BE2C (cell line): ENCODE results near the gene SNRPA.
"Not testable (repeated sequence)": the region's sequence is repeated elsewhere in the genome, so short reads cannot be mapped to it uniquely, and the experiment has no call there.

ENCODE experiments used
- DNase-seq: peaks from one replicate; pipeline ENCODE4 v3.0.0-alpha.2; 2020
- H3K27me3 ChIP-seq: fragments of 250-450 bp; sonication (Bioruptor Pico); 2 replicates; pipeline ENCODE4 v1.5.1; 2020; ENCODE audit warnings: mild to moderate bottlenecking
- H3K36me3 ChIP-seq: fragments of 250-450 bp; sonication (Bioruptor Pico); 2 replicates; pipeline ENCODE4 v1.5.1; 2020; ENCODE audit warnings: mild to moderate bottlenecking
- H3K4me1 ChIP-seq: fragments of 250-450 bp; sonication (Bioruptor Pico); 2 replicates; pipeline ENCODE4 v1.5.1; 2020
- H3K4me3 ChIP-seq: 2 replicates; pipeline ENCODE4 v1.5.1; 2011; ENCODE audit warnings: low read depth, low read length
- H3K9me3 ChIP-seq: fragments of 250-450 bp; sonication (Bioruptor Pico); 2 replicates; pipeline ENCODE4 v1.5.1; 2020
- CTCF ChIP-seq: IDR thresholded peaks from 2 replicates; pipeline ENCODE4 v1.5.1; 2012; ENCODE audit warnings: mild to moderate bottlenecking, low read depth, low read length

The SNRPA gene

GRCh38 chr19:40777645-40777936 is 26.6 kb downstream of the SNRPA start:
- DNase-seq = no peak
- Histone ChIP-seq H3K4me3 (peak overlapping the region; percentile 85), H3K9me3 (no peaks in the 10 kb centered on the region), H3K27me3 (no peaks in the 10 kb centered on the region), H3K36me3 (no peaks in the 10 kb centered on the region), H3K4me1 (peaks cover 3% of the 10 kb centered on the region; the same call in 1 of the 2 replicates)
- TF ChIP-seq CTCF = no peak

- no peaks in the 10 kb centered on the region for H3K9me3 ChIP-seq
- TF ChIP-seq CTCF = no peak
- DNase-seq = peak; percentile 100
- peak within 1 kb of the TSS; percentile 85 for H3K4me3 ChIP-seq
- peaks cover 3% of the 10 kb centered on the region; the same call in 1 of the 2 replicates for H3K4me1 ChIP-seq
- H3K27me3 ChIP-seq = no peaks in the 10 kb centered on the region
- no peaks in the 10 kb centered on the region for H3K36me3 ChIP-seq
These were observed 27.1 kb downstream of the SNRPA start, which contains the start of gene RAB4B for GRCh38 chr19:40777937-40778705. Gene RAB4B (plus strand): TSS chr19:40778247. CDS start chr19:40778376, 129 bp downstream.

- Histone ChIP-seq H3K27me3 (no peaks in the 10 kb centered on the region), H3K9me3 (no peaks in the 10 kb centered on the region), H3K4me1 (peaks cover 3% of the 10 kb centered on the region; the same call in 1 of the 2 replicates), H3K4me3 (peak overlapping the region; percentile 72), H3K36me3 (no peaks in the 10 kb centered on the region)
- DNase-seq = no peak
- no peak for TF ChIP-seq CTCF
These were observed 27.8 kb downstream of the SNRPA start for GRCh38 chr19:40778706-40779284.

DNA sequence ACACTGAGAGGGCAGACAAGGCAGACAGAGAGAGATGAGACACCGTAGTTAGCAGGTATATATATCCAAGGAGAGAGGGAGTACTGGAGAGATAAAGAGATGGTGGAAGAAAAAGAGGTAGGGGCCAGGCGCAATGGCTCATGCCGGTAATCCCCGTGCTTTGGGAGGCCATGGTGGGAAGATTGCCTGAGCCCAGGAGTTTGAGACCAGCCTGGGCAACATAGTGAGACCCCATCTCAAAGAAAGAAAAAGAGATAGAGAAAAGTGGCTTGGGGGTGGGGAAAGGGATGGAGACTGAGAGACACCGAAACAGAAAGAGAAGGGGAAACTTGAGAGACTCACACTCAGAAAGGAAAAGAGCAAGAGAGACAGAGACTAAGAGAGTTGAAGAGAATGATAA is 29.6 kb downstream of the SNRPA start:
- TF ChIP-seq CTCF = no peak
- no peaks in the 10 kb centered on the region for H3K9me3 ChIP-seq

DNA sequence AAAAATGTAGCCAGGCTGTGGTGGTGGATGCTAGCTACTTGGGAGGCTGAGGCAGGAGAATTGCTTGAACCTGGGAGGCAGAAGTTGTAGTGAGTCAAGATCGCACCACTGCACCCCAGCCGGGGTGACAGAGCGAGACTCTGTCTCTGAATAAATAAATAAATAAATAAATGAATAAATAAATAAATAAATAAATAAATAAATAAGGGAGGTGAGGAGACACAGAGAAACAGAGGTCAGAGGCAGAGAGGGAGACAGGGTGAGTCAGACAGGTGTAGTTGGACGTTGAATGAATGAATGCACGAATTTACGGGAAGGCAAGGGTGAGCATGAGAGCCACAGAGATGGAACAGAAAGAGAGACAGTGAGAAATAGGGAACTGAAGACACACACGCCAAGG is 30.1 kb downstream of the SNRPA start:
- no peaks in the 10 kb centered on the region for H3K27me3 ChIP-seq
- no peak overlapping the region for H3K4me3 ChIP-seq
- no peaks in the 10 kb centered on the region for H3K36me3 ChIP-seq
- DNase-seq = no peak
- TF ChIP-seq CTCF = no peak
- peaks cover 3% of the 10 kb centered on the region; the same call in 1 of the 2 replicates for H3K4me1 ChIP-seq
- no peaks in the 10 kb centered on the region for H3K9me3 ChIP-seq

More for the DNA sequence above, 29.6 kb downstream of the SNRPA start:
- Histone ChIP-seq H3K36me3 (no peaks in the 10 kb centered on the region), H3K4me1 (peaks cover 3% of the 10 kb centered on the region; the same call in 1 of the 2 replicates), H3K4me3 (no peak overlapping the region), H3K27me3 (no peaks in the 10 kb centered on the region)
- no peak for DNase-seq

- no peaks in the 10 kb centered on the region for H3K36me3 ChIP-seq
- H3K9me3 ChIP-seq = no peaks in the 10 kb centered on the region
- TF ChIP-seq CTCF = no peak
- H3K4me3 ChIP-seq = no peak overlapping the region
- no peak for DNase-seq
- H3K4me1 ChIP-seq = 0 out of 2 replicates have a peak, but pooled peaks cover 3% of the 10 kb centered on the region
- H3K27me3 ChIP-seq = no peaks in the 10 kb centered on the region
These were observed 32.7 kb downstream of the SNRPA start for GRCh38 chr19:40783711-40784110.

DNA sequence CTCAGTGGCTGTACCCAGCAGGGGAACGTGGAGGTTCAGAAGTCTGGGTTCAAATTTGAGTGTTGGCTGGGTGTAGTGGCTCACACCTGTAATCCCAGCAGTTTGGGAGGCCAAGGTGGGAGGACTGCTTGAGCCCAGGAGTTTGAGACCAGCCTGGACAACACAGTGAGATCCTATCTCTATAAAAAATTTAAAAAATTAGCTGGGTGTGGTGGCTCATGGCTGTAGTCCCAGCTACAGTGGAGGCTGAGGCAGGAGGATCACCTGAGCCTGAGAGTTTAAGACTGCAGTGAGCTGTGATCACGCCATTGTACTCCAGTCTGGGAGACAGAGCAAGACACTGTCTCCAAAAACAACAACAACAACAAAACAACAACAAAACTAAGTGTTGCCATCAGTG is 33.1 kb downstream of the SNRPA start:
- H3K4me1 ChIP-seq, H3K4me3 ChIP-seq: not testable (repeated sequence)

More for the DNA sequence above, 33.1 kb downstream of the SNRPA start:
- not testable (repeated sequence) for H3K36me3 ChIP-seq, DNase-seq, H3K9me3 ChIP-seq, H3K27me3 ChIP-seq
